ENCODE data around the gene HYAL3. TPM values are rescaled to one million over a fixed set of nuclear protein-coding genes. Genes with fewer than 3 reads are reported as not detected.
"Not testable (repeated sequence)": the region's sequence is repeated elsewhere in the genome, so short reads cannot be mapped to it uniquely, and the experiment has no call there.

Gene HYAL3
- polyA plus RNA-seq, 1 donor from 2014 or later, result 9.1 TPM

GRCh38 chr3:50262778-50263177, 36.4 kb downstream of the HYAL3 start:
- Histone ChIP-seq H3K9me3 (ENCODE audit: low read length) (no peaks in the 10 kb centered on the region), H3K27me3 (ENCODE audit: insufficient read depth, low read depth, low read length) (no peaks in the 10 kb centered on the region), H2AFZ (ENCODE audit: low read depth, low read length) (no peak overlapping the region), H3K4me3 (ENCODE audit: low read length) (no peak overlapping the region), H3K36me3 (ENCODE audit: insufficient read depth, low read length) (no peaks in the 10 kb centered on the region), H3K9me2 (ENCODE audit: insufficient read depth, low read length) (no peaks in the 10 kb centered on the region), H3K79me2 (replicated peaks; ENCODE audit: insufficient read depth, low read length) (no peaks in the 10 kb centered on the region), H3K27ac (ENCODE audit: low read length) (no peak overlapping the region), H3K4me2 (ENCODE audit: low read length) (no peak overlapping the region), H4K20me1 (ENCODE audit: insufficient read depth) (no peaks in the 10 kb centered on the region), H3F3A (ENCODE audit: insufficient read depth, low read length, poor library complexity, severe bottlenecking) (peaks cover 5% of the 10 kb centered on the region), H3K9ac (ENCODE audit: low read length) (no peak overlapping the region)
- TF ChIP-seq SMC3 (conservative IDR thresholded peaks at IDR 0.05; ENCODE audit: poor library complexity) (no peak), TAF1 (IDR thresholded peaks at IDR 0.05; ENCODE audit: low read depth) (no peak), RAD21 (conservative IDR thresholded peaks at IDR 0.05) (no peak), CTCF (IDR thresholded peaks at IDR 0.05; ENCODE audit: poor library complexity, severe bottlenecking) (no peak), POLR2AphosphoS5 (IDR thresholded peaks at IDR 0.05) (no peak), EZH2 (IDR thresholded peaks at IDR 0.05; ENCODE audit: borderline replicate concordance, insufficient read depth, low read length, poor library complexity, severe bottlenecking) (no peak), MXI1 (conservative IDR thresholded peaks at IDR 0.05; ENCODE audit: poor library complexity, severe bottlenecking) (no peak), REST (IDR thresholded peaks at IDR 0.05; ENCODE audit: borderline replicate concordance) (no peak), EP300 (conservative IDR thresholded peaks at IDR 0.05; ENCODE audit: poor library complexity, severe bottlenecking) (no peak)

- H3K36me3 ChIP-seq (ENCODE audit: insufficient read depth, low read length); H3K4me2 ChIP-seq (ENCODE audit: low read length); H3K9me3 ChIP-seq (ENCODE audit: low read length); H3K9ac ChIP-seq (ENCODE audit: low read length); H3F3A ChIP-seq (ENCODE audit: insufficient read depth, low read length, poor library complexity, severe bottlenecking); H3K9me2 ChIP-seq (ENCODE audit: insufficient read depth, low read length); H3K79me2 ChIP-seq (replicated peaks; ENCODE audit: insufficient read depth, low read length); H3K4me3 ChIP-seq (ENCODE audit: low read length); H4K20me1 ChIP-seq (ENCODE audit: insufficient read depth); H2AFZ ChIP-seq (ENCODE audit: low read depth, low read length); H3K27ac ChIP-seq (ENCODE audit: low read length); H3K27me3 ChIP-seq (ENCODE audit: insufficient read depth, low read depth, low read length): not testable (repeated sequence)
Observed at GRCh38 chr3:50262200-50262599, 37.0 kb downstream of the HYAL3 start.

- Histone ChIP-seq H3K4me3 (ENCODE audit: low read length) (no peak overlapping the region), H3K79me2 (replicated peaks; ENCODE audit: insufficient read depth, low read length) (no peaks in the 10 kb centered on the region), H3K27me3 (ENCODE audit: insufficient read depth, low read depth, low read length) (no peaks in the 10 kb centered on the region), H3K9ac (ENCODE audit: low read length) (peak overlapping the region; percentile 95), H2AFZ (ENCODE audit: low read depth, low read length) (no peak overlapping the region), H3K4me2 (ENCODE audit: low read length) (no peak overlapping the region), H3K9me2 (ENCODE audit: insufficient read depth, low read length) (no peaks in the 10 kb centered on the region), H3K36me3 (ENCODE audit: insufficient read depth, low read length) (peaks cover 5% of the 10 kb centered on the region), H3K9me3 (ENCODE audit: low read length) (no peaks in the 10 kb centered on the region), H3K27ac (ENCODE audit: low read length) (no peak overlapping the region), H3F3A (ENCODE audit: insufficient read depth, low read length, poor library complexity, severe bottlenecking) (peaks cover 5% of the 10 kb centered on the region), H4K20me1 (ENCODE audit: insufficient read depth) (no peaks in the 10 kb centered on the region)
- TF ChIP-seq TAF1 (IDR thresholded peaks at IDR 0.05; ENCODE audit: low read depth), result no peak
- no peak for TF ChIP-seq POLR2AphosphoS5 (IDR thresholded peaks at IDR 0.05)
- no peak for TF ChIP-seq RAD21 (conservative IDR thresholded peaks at IDR 0.05)
- no peak for TF ChIP-seq REST (IDR thresholded peaks at IDR 0.05; ENCODE audit: borderline replicate concordance)
- TF ChIP-seq CTCF (IDR thresholded peaks at IDR 0.05; ENCODE audit: poor library complexity, severe bottlenecking), result no peak
- no peak for TF ChIP-seq SMC3 (conservative IDR thresholded peaks at IDR 0.05; ENCODE audit: poor library complexity)
- no peak for TF ChIP-seq MXI1 (conservative IDR thresholded peaks at IDR 0.05; ENCODE audit: poor library complexity, severe bottlenecking)
- TF ChIP-seq EP300 (conservative IDR thresholded peaks at IDR 0.05; ENCODE audit: poor library complexity, severe bottlenecking), result no peak
Observed at GRCh38 chr3:50261505-50261904, 37.7 kb downstream of the HYAL3 start.
